Ishikawa (cell line): ENCODE measurements around the gene SPOCK2.

ENCODE experiments used
- EP300 ChIP-seq: IDR thresholded peaks from 2 replicates; pipeline ENCODE4 v1.6.1; 2012; ENCODE audit warnings: borderline replicate concordance
- RAD21 ChIP-seq: IDR thresholded peaks from 2 replicates; pipeline ENCODE4 v1.6.1; 2012; ENCODE audit warnings: low read depth
- TAF1 ChIP-seq: IDR thresholded peaks from 2 replicates; pipeline ENCODE4 v1.6.1; 2012; ENCODE audit warnings: low read depth, mild to moderate bottlenecking
- TCF12 ChIP-seq: IDR thresholded peaks from 2 replicates; pipeline ENCODE4 v1.6.1; 2012; ENCODE audit warnings: low read depth
- TEAD4 ChIP-seq: IDR thresholded peaks from 2 replicates; pipeline ENCODE4 v1.6.1; 2012
- YY1 ChIP-seq: IDR thresholded peaks from 2 replicates; pipeline ENCODE4 v1.6.1; 2012; ENCODE audit warnings: low read depth
- ZBTB7A ChIP-seq: IDR thresholded peaks from 2 replicates; pipeline ENCODE4 v1.6.1; 2012; ENCODE audit warnings: low read depth
- TF ChIP-seq, protein P1 (sequence below): IDR thresholded peaks from 2 replicates; pipeline ENCODE4 v1.6.1; 2012
- TF ChIP-seq, protein P2 (sequence below): IDR thresholded peaks from 2 replicates; pipeline ENCODE4 v1.6.1; 2012; ENCODE audit warnings: low read depth, mild to moderate bottlenecking
- TF ChIP-seq, protein P3 (sequence below): IDR thresholded peaks from 2 replicates; pipeline ENCODE4 v1.6.1; 2012

DNA sequence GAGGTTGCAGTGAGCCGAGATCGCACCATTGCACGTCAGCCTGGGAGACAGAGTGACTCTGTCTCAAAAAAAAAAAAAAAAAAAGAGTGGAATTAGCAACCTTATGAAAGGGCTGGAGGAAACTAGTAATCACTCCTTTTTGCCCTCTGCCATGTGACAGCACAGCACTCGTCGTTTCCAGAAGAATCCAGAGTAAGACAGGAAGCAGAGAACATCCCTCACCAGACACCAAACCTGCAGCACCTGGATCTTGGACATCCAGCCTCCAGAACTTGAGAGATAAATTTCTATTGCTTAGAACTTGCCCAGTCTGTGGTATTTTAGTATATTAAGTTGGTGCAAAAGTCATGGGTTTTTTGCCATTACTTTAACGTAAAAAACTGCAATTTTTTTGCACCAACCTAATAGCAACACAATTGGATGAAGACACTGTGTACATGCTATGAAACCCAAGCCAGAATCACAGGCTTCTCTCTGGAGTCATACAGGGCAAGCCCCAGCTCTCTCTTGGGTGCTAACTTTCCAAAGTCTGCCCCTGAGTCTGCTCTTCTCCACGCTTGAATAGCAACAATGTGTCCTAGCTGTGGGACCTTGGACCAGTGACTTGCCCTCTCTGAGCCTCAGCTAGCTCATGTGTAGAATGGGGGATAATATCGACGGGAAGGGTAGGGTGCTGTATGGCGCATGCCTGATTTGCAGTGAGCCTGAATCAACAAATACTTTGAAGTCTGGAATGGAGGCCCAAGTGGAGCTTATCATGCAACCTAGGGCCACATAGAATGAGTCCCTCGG, 69.1 kb downstream of the SPOCK2 start:
- TF ChIP-seq, protein P1, sequence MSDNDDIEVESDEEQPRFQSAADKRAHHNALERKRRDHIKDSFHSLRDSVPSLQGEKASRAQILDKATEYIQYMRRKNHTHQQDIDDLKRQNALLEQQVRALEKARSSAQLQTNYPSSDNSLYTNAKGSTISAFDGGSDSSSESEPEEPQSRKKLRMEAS: no peak
- TF ChIP-seq, protein P2, sequence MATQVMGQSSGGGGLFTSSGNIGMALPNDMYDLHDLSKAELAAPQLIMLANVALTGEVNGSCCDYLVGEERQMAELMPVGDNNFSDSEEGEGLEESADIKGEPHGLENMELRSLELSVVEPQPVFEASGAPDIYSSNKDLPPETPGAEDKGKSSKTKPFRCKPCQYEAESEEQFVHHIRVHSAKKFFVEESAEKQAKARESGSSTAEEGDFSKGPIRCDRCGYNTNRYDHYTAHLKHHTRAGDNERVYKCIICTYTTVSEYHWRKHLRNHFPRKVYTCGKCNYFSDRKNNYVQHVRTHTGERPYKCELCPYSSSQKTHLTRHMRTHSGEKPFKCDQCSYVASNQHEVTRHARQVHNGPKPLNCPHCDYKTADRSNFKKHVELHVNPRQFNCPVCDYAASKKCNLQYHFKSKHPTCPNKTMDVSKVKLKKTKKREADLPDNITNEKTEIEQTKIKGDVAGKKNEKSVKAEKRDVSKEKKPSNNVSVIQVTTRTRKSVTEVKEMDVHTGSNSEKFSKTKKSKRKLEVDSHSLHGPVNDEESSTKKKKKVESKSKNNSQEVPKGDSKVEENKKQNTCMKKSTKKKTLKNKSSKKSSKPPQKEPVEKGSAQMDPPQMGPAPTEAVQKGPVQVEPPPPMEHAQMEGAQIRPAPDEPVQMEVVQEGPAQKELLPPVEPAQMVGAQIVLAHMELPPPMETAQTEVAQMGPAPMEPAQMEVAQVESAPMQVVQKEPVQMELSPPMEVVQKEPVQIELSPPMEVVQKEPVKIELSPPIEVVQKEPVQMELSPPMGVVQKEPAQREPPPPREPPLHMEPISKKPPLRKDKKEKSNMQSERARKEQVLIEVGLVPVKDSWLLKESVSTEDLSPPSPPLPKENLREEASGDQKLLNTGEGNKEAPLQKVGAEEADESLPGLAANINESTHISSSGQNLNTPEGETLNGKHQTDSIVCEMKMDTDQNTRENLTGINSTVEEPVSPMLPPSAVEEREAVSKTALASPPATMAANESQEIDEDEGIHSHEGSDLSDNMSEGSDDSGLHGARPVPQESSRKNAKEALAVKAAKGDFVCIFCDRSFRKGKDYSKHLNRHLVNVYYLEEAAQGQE: no peak
- TF ChIP-seq TCF12 (no peak), TAF1 (no peak), TEAD4 (no peak), YY1 (no peak), RAD21 (no peak), ZBTB7A (no peak), EP300 (no peak)
- TF ChIP-seq, protein P3, sequence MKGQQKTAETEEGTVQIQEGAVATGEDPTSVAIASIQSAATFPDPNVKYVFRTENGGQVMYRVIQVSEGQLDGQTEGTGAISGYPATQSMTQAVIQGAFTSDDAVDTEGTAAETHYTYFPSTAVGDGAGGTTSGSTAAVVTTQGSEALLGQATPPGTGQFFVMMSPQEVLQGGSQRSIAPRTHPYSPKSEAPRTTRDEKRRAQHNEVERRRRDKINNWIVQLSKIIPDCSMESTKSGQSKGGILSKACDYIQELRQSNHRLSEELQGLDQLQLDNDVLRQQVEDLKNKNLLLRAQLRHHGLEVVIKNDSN: no peak
